GM08714 (cell line): ENCODE results near the gene KLK1.

Experiments
- H3K4me3 ChIP-seq: fragments of 200-500 bp; sonication (Bioruptor generic); 2 replicates; pipeline ENCODE4 v1.5.1; 2014; ENCODE audit warnings: mild to moderate bottlenecking, low read length, inconsistent platforms
- ZNF274 ChIP-seq: IDR thresholded peaks from 2 replicates; pipeline ENCODE4 v1.6.1; 2012; ENCODE audit warnings: mild to moderate bottlenecking, low read depth, low read length

The KLK1 gene

DNA sequence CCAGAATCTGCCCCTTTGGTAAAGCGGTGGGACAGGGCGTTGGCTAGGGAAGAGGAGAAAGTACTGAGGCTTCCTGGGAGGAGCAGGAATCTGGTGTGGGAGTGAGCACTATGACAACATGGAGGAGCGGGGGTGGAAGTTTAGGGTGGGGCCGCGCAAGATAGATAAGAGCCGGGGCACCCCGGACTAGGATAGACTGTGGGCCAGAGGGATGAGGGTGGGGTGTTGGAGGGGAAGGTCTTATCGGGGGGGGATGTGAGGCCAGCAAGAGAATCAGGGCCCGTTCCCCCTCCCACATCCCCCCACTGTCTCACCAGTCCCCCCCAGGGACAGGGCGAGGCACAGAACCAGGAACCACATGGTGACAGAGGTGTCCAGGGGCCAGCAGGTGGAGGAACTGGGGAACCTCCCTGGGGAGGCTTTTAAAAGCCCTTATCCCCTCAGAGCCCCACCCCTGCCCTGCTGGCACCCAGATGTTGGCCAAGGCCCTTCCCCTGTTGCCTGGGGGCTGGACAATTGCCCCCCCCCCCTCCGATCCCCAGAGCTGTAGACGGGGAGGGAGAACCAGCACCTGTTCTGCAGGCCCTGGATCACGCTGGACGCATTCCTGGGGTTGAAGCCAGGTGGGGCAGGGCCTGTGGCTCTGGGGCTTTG lies at the start of gene KLK1:
Gene KLK1, minus strand, starts transcription at position 399 of the 654 bp plus-strand sequence. Its CDS starts 39 bp downstream, at position 360.
- H3K4me3 ChIP-seq, result no peak within 1 kb of the TSS
- no peak for TF ChIP-seq ZNF274

DNA sequence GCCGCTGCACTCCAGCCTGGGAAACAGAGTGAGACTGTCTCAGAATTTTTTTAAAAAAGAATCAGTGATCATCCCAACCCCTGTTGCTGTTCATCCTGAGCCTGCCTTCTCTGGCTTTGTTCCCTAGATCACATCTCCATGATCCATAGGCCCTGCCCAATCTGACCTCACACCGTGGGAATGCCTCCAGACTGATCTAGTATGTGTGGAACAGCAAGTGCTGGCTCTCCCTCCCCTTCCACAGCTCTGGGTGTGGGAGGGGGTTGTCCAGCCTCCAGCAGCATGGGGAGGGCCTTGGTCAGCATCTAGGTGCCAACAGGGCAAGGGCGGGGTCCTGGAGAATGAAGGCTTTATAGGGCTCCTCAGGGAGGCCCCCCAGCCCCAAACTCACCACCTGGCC lies 49.5 kb upstream of the KLK1 start, which contains the start of gene KLK2:
Gene KLK2, plus strand, starts transcription at position 384 of the 400 bp plus-strand sequence. CDS start 35 bp downstream, outside the sequence.
- no peak for TF ChIP-seq ZNF274
- no peak within 1 kb of the TSS for H3K4me3 ChIP-seq

GRCh38 chr19:50870417-50871089 lies 47.0 kb upstream of the KLK1 start:
- no peak for TF ChIP-seq ZNF274
- no peak overlapping the region for H3K4me3 ChIP-seq

DNA sequence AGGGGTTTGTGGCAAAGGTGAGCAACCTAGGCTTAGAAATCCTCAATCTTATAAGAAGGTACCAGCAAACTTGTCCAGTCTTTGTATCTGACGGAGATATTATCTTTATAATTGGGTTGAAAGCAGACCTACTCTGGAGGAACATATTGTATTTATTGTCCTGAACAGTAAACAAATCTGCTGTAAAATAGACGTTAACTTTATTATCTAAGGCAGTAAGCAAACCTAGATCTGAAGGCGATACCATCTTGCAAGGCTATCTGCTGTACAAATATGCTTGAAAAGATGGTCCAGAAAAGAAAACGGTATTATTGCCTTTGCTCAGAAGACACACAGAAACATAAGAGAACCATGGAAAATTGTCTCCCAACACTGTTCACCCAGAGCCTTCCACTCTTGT lies 45.9 kb upstream of the KLK1 start:
- TF ChIP-seq ZNF274, result no peak
- no peak overlapping the region for H3K4me3 ChIP-seq

GRCh38 chr19:50861496-50862286 lies 38.1 kb upstream of the KLK1 start:
- no peak overlapping the region for H3K4me3 ChIP-seq
- TF ChIP-seq ZNF274, result no peak

DNA sequence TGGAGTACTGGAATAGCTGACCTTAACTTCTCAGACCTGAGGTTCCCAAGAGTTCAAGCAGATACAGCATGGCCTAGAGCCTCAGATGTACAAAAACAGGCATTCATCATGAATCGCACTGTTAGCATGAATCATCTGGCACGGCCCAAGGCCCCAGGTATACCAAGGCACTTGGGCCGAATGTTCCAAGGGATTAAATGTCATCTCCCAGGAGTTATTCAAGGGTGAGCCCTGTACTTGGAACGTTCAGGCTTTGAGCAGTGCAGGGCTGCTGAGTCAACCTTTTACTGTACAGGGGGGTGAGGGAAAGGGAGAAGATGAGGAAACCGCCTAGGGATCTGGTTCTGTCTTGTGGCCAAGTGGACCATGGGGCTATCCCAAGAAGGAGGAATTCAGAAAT lies 37.4 kb upstream of the KLK1 start:
- TF ChIP-seq ZNF274, result no peak
- no peak overlapping the region for H3K4me3 ChIP-seq

GRCh38 chr19:50859849-50860248 lies 36.3 kb upstream of the KLK1 start:
- H3K4me3 ChIP-seq, result no peak overlapping the region
- TF ChIP-seq ZNF274, result no peak

- H3K4me3 ChIP-seq, result no peak overlapping the region
Observed at GRCh38 chr19:50858886-50859285, 35.3 kb upstream of the KLK1 start.

DNA sequence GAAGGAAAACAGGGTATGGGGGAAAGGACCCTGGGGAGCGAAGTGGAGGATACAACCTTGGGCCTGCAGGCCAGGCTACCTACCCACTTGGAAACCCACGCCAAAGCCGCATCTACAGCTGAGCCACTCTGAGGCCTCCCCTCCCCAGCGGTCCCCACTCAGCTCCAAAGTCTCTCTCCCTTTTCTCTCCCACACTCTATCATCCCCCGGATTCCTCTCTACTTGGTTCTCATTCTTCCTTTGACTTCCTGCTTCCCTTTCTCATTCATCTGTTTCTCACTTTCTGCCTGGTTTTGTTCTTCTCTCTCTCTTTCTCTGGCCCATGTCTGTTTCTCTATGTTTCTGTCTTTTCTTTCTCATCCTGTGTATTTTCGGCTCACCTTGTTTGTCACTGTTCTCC lies 33.8 kb upstream of the KLK1 start:
- no peak for TF ChIP-seq ZNF274
- H3K4me3 ChIP-seq, result no peak overlapping the region

More at GRCh38 chr19:50858886-50859285, 35.3 kb upstream of the KLK1 start:
- no peak for TF ChIP-seq ZNF274

DNA sequence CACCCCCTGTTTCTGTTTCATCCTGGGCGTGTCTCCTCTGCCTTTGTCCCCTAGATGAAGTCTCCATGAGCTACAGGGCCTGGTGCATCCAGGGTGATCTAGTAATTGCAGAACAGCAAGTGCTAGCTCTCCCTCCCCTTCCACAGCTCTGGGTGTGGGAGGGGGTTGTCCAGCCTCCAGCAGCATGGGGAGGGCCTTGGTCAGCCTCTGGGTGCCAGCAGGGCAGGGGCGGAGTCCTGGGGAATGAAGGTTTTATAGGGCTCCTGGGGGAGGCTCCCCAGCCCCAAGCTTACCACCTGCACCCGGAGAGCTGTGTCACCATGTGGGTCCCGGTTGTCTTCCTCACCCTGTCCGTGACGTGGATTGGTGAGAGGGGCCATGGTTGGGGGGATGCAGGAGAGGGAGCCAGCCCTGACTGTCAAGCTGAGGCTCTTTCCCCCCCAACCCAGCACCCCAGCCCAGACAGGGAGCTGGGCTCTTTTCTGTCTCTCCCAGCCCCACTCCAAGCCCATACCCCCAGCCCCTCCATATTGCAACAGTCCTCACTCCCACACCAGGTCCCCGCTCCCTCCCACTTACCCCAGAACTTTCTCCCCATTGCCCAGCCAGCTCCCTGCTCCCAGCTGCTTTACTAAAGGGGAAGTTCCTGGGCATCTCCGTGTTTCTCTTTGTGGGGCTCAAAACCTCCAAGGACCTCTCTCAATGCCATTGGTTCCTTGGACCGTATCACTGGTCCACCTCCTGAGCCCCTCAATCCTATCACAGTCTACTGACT lies 31.2 kb upstream of the KLK1 start, which contains the start of gene KLK3:
Gene KLK3, plus strand, starts transcription at position 280 of the 775 bp plus-strand sequence. Its CDS starts 41 bp downstream, at position 321.
- TF ChIP-seq ZNF274, result no peak
- no peak within 1 kb of the TSS for H3K4me3 ChIP-seq

GRCh38 chr19:50851620-50852019 lies 28.0 kb upstream of the KLK1 start:
- no peak for TF ChIP-seq ZNF274
- H3K4me3 ChIP-seq, result no peak overlapping the region

GRCh38 chr19:50850738-50851137 lies 27.2 kb upstream of the KLK1 start:
- TF ChIP-seq ZNF274, result no peak
- no peak overlapping the region for H3K4me3 ChIP-seq

- no peak for TF ChIP-seq ZNF274
- H3K4me3 ChIP-seq, result no peak overlapping the region
Observed at GRCh38 chr19:50844296-50844935, 20.8 kb upstream of the KLK1 start.

DNA sequence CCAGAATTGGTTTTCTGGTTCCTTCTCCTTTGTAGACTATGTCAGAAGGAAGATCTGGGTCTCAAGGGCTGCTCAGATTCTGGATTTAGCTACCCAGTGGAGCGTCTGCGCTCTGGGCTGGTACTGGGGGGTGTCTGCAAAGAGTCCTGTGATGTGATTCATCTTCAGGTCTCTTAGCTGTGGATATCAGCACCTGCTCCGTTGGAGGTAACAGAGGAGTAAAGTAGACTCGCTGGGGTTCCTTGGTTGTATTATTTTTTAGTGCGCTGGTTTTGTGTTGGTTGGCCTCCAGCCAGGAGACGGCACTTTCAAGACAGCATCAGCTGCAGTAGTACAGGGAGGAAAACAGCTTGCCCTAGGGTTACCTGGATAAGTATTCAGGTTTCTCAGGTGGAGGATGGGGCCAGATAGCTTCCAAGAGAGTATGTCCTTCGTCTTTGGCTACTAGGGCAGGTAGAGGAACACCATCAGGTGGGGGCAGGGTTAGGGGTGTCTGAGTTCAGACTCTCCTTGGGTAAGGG lies 20.2 kb upstream of the KLK1 start:
- no peak overlapping the region for H3K4me3 ChIP-seq
- no peak for TF ChIP-seq ZNF274
